Panc1 (cell line): Measurements from ENCODE around the gene FPR3. TPM values are rescaled to one million over a fixed set of nuclear protein-coding genes. Genes with fewer than 3 reads are reported as not detected.

Source experiments
- ATAC-seq: fragments of 200-7000 bp; cut with Tn5 transposase; 2 replicates; pipeline ENCODE4 v1.9.1; 2020; ENCODE audit warnings: mild to moderate bottlenecking, moderate library complexity
- BruUV-seq: library from RNA; stranded (reverse); fragments of 400-500 nt; replicated peaks from 2 replicates; lab custom pipeline; 2021; lab: Mats Ljungman, UMichigan
- CTCF ChIA-PET: fragments of 300-600 bp; sonication (Branson Sonifier 250); formaldehyde crosslinking; loops from one replicate; lab custom pipeline; 2022; ENCODE audit warnings: antibody characterized with exemption; lab: Charles Lee
- POLR2A ChIA-PET: fragments of 300-600 bp; sonication (Branson Sonifier 250); formaldehyde crosslinking; loops from one replicate; lab custom pipeline; 2022; ENCODE audit warnings: antibody characterized with exemption; lab: Charles Lee
- DNase-seq: peaks from one replicate; pipeline ENCODE4 v3.0.0-alpha.2; 2010; ENCODE audit warnings: low read depth, low spot score
- H3K27ac ChIP-seq: 2 replicates; pipeline ENCODE4 v1.5.1; 2011; ENCODE audit warnings: mild to moderate bottlenecking, low read length, inconsistent platforms
- H3K27me3 ChIP-seq: fragments of 200-500 bp; sonication (Bioruptor generic); 2 replicates; pipeline ENCODE4 v1.6.0; 2014; ENCODE audit warnings: low read length, inconsistent platforms; ENCODE audit not compliant: control insufficient read depth, insufficient read depth
- H3K36me3 ChIP-seq: fragments of 200-500 bp; sonication (Bioruptor generic); 2 replicates; pipeline ENCODE4 v1.5.1; 2014; ENCODE audit warnings: inconsistent platforms, mild to moderate bottlenecking, low read length, moderate library complexity; ENCODE audit not compliant: control insufficient read depth, insufficient read depth
- H3K4me1 ChIP-seq: 2 replicates; pipeline ENCODE4 v1.5.1; 2011; ENCODE audit warnings: inconsistent platforms, mild to moderate bottlenecking, low read length, moderate library complexity; ENCODE audit not compliant: control insufficient read depth, insufficient read depth
- H3K4me3 ChIP-seq, 2 experiments: 2 replicates each; pipeline ENCODE4 v1.5.1; 2011 to 2012; ENCODE audit warnings: low read depth in 2 of 2, low read length in 2 of 2, mild to moderate bottlenecking in 2 of 2, inconsistent platforms in 1 of 2, moderate library complexity in 1 of 2
- H3K9me3 ChIP-seq: fragments of 200-500 bp; sonication (Bioruptor generic); 2 replicates; pipeline ENCODE4 v1.5.1; 2014; ENCODE audit warnings: low read depth, mild to moderate bottlenecking, inconsistent platforms, low read length, moderate library complexity; ENCODE audit not compliant: control insufficient read depth, insufficient read depth
- POLR2AphosphoS5 ChIP-seq: IDR thresholded peaks from 2 replicates; pipeline ENCODE4 v1.6.1; 2012; ENCODE audit warnings: mild to moderate bottlenecking, low read depth, low read length, moderate library complexity
- REST ChIP-seq, 2 experiments: IDR thresholded peaks; 2 replicates each; pipeline ENCODE4 v1.6.1; 2011 to 2012; ENCODE audit warnings: low read depth in 2 of 2, control low read depth in 1 of 2, low read length in 1 of 2, mild to moderate bottlenecking in 1 of 2, moderate library complexity in 1 of 2; ENCODE audit not compliant: insufficient read depth in 1 of 2
- SIN3A ChIP-seq: IDR thresholded peaks from 2 replicates; pipeline ENCODE4 v1.6.1; 2012; ENCODE audit warnings: low read depth, mild to moderate bottlenecking, low read length, moderate library complexity, borderline replicate concordance; ENCODE audit not compliant: insufficient read depth
- TCF7L2 ChIP-seq: IDR thresholded peaks from 2 replicates; pipeline ENCODE4 v1.6.1; 2011; ENCODE audit warnings: mild to moderate bottlenecking, low read depth, low read length, inconsistent platforms
- in situ Hi-C: cut with HindIII; loops from 2 replicates; pipeline ENCODE4 v1.10.0; 2016; ENCODE audit warnings: low sequenced_read_pairs, low pct_unique_long_range_greater_than_20kb
- intact Hi-C: fragments of 100-400 bp; cut with micrococcal nuclease; formaldehyde crosslinking; loops from one replicate; pipeline ENCODE4 v1.10.0; 2022; ENCODE audit not compliant: unreplicated experiment
- total RNA-seq: library from RNA; stranded (reverse); gene quantifications from one replicate; pipeline ENCODE4 v1.2.1, GENCODE V29; 2021; ENCODE audit not compliant: unreplicated experiment
- TF ChIP-seq, protein P1 (sequence below): fragments of 450-650 bp; IDR thresholded peaks from 2 replicates; pipeline ENCODE4 v1.5.1; 2017; ENCODE audit warnings: mild to moderate bottlenecking

The FPR3 gene
- total RNA-seq, 1 experiment from 2014 or later, result 0.08 TPM

GRCh38 chr19:51822325-51822724 lies 27.4 kb downstream of the FPR3 start:
- intact Hi-C loops (no loop called here), in situ Hi-C loops (no loop called here)
- ChIA-PET POLR2A (no interaction called here), CTCF (no interaction called here)
- ATAC-seq (no peak), DNase-seq (no peak)
- no peak overlapping the region for H3K27ac ChIP-seq
- no peaks in the 10 kb centered on the region for H3K9me3 ChIP-seq
- H3K4me1 ChIP-seq, result no peaks in the 10 kb centered on the region
- no peak for TF ChIP-seq SIN3A
- TF ChIP-seq POLR2AphosphoS5, result no peak
- TF ChIP-seq TCF7L2, result no peak
- no peak for TF ChIP-seq REST (IDR thresholded peaks at IDR 0.05; ENCODE audit: insufficient read depth in 1 of 2, low read depth in 2 of 2, low read length in 1 of 2)
- TF ChIP-seq, protein P1, sequence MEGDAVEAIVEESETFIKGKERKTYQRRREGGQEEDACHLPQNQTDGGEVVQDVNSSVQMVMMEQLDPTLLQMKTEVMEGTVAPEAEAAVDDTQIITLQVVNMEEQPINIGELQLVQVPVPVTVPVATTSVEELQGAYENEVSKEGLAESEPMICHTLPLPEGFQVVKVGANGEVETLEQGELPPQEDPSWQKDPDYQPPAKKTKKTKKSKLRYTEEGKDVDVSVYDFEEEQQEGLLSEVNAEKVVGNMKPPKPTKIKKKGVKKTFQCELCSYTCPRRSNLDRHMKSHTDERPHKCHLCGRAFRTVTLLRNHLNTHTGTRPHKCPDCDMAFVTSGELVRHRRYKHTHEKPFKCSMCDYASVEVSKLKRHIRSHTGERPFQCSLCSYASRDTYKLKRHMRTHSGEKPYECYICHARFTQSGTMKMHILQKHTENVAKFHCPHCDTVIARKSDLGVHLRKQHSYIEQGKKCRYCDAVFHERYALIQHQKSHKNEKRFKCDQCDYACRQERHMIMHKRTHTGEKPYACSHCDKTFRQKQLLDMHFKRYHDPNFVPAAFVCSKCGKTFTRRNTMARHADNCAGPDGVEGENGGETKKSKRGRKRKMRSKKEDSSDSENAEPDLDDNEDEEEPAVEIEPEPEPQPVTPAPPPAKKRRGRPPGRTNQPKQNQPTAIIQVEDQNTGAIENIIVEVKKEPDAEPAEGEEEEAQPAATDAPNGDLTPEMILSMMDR, result no peak
- no peaks in the 10 kb centered on the region for H3K36me3 ChIP-seq
- BruUV-seq, result no TSS peak
- H3K27me3 ChIP-seq, result no peaks in the 10 kb centered on the region
- no peak overlapping the region for H3K4me3 ChIP-seq

GRCh38 chr19:51822946-51823345 lies 28.0 kb downstream of the FPR3 start:
- TF ChIP-seq, protein P1, result no peak
- no peak for TF ChIP-seq SIN3A
- TF ChIP-seq REST (IDR thresholded peaks at IDR 0.05; ENCODE audit: insufficient read depth in 1 of 2, low read depth in 2 of 2, low read length in 1 of 2), result no peak
- no peak for TF ChIP-seq POLR2AphosphoS5
- no peak for TF ChIP-seq TCF7L2
- intact Hi-C loops (no loop called here), in situ Hi-C loops (no loop called here)
- H3K36me3 ChIP-seq, result no peaks in the 10 kb centered on the region
- no TSS peak for BruUV-seq
- ChIA-PET POLR2A (no interaction called here), CTCF (no interaction called here)
- H3K4me3 ChIP-seq, result no peak overlapping the region
- H3K27me3 ChIP-seq, result no peaks in the 10 kb centered on the region
- DNase-seq (no peak), ATAC-seq (no peak)
- H3K4me1 ChIP-seq, result no peaks in the 10 kb centered on the region
- no peaks in the 10 kb centered on the region for H3K9me3 ChIP-seq
- H3K27ac ChIP-seq, result no peak overlapping the region
